Neural progenitor cell (in vitro differentiated cells): ENCODE results near the gene GUCY2D.

Experiments
- CTCF ChIP-seq: fragments of 200-600 bp; sonication (generic); IDR thresholded peaks from 2 replicates; pipeline ENCODE4 v1.5.1; 2017; ENCODE audit warnings: antibody characterized with exemption, mild to moderate bottlenecking
- EZH2 ChIP-seq: fragments of 200-600 bp; sonication (generic); IDR thresholded peaks from 2 replicates; pipeline ENCODE4 v1.6.1; 2017; ENCODE audit warnings: antibody characterized with exemption, mild to moderate bottlenecking, moderate library complexity

- no peak for TF ChIP-seq CTCF
- no peak for TF ChIP-seq EZH2
Measured at GRCh38 chr17:8025176-8025911, 22.9 kb downstream of the GUCY2D start.
